Right lobe of liver (tissue), 6 donors: ENCODE results near the gene GSG1. TPM values are rescaled to one million over a fixed set of nuclear protein-coding genes. Genes with fewer than 3 reads are reported as not detected.

Experiments
- ATAC-seq, 4 donors: fragments of 200-7000 bp; cut with Tn5 transposase; one replicate each; pipeline ENCODE4 v1.9.1; 2020; ENCODE audit warnings: mild to moderate bottlenecking in 4 of 4, moderate library complexity in 4 of 4
- DNase-seq, 3 donors: peaks; one replicate each; pipeline ENCODE4 v3.0.0-alpha.2; 2020
- H3K27ac ChIP-seq, 3 donors: fragments of 200-600 bp; one replicate each; pipeline ENCODE4 v1.8.0; 2022
- H3K27me3 ChIP-seq, 2 donors: fragments of 200-600 bp; one replicate each; pipeline ENCODE4 v1.8.0; 2022
- H3K36me3 ChIP-seq, 4 donors: fragments of 200-600 bp; sonication (generic) in 1 of 4; one replicate each; pipeline versions ENCODE4 v1.5.1 to v1.8.0; 2017 to 2022; ENCODE audit warnings: control low read depth in 1 of 4
- H3K4me1 ChIP-seq, 4 donors: fragments of 200-600 bp; sonication (generic) in 1 of 4; one replicate each; pipeline versions ENCODE4 v1.5.1 to v1.8.0; 2017 to 2022; ENCODE audit warnings: control low read depth in 1 of 4
- H3K4me3 ChIP-seq, 3 donors: fragments of 200-600 bp; one replicate each; pipeline ENCODE4 v1.8.0; 2022
- H3K9me3 ChIP-seq, 4 donors: fragments of 200-600 bp; sonication (generic) in 1 of 4; one replicate each; pipeline versions ENCODE4 v1.5.1 to v1.8.0; 2017 to 2022; ENCODE audit warnings: control low read depth in 1 of 4
- POLR2A ChIP-seq: fragments of 450-650 bp; IDR thresholded peaks from one replicate; pipeline ENCODE4 v1.6.1; 2017; ENCODE audit warnings: antibody characterized with exemption, mild to moderate bottlenecking
- WGBS: methylation state at CpG from one replicate; pipeline ENCODE4 v1.1.6; 2018; ENCODE audit warnings: low coverage, low lambda C conversion rate; ENCODE audit not compliant: insufficient coverage; ENCODE audit errors: missing lambda C conversion rate; 5-methylcytosine and 5-hydroxymethylcytosine counted together
- intact Hi-C, 2 donors: fragments of 100-400 bp; cut with DNase I; formaldehyde crosslinking; loops; one replicate each; pipeline versions ENCODE4 v1.11.2 to v1.14.1; 2022
- total RNA-seq, 6 experiments: library from RNA; depleted of rRNA in 2 of 6; stranded (reverse); fragments of >200 nt in 2 of 6; fragmentation: NEBNext Ultra II Directional in 3 of 6; extraction: Animal tissue kit (Norgen Biotek cat#: 25700) in 3 of 6; gene quantifications; one replicate each; pipeline versions ENCODE4 v1.1.0 to v1.2.4, GENCODE V29; 2016 to 2023
- TF ChIP-seq, protein P1 (sequence below), 4 donors: fragments of 200-600 bp in 3 of 4; fragments of 450-650 bp in 1 of 4; IDR thresholded peaks; one replicate each; pipeline versions ENCODE4 v1.5.1 to v1.8.0; 2016 to 2022; ENCODE audit warnings: antibody characterized with exemption in 4 of 4, mild to moderate bottlenecking in 2 of 4
- donor health status: DM: no; HTN: yes; CAD: no.
- donor health status: DM: no; HTN: no; CAD: no.
- donor health status: DM: no; HTN: no; CAD: no.
- donor health status: DM: no; HTN: yes; CAD: no.
- donor health status: DM: no; HTN: yes; CAD: no.

Gene GSG1
- total RNA-seq, 6 experiments from 2014 or later: not detected

DNA sequence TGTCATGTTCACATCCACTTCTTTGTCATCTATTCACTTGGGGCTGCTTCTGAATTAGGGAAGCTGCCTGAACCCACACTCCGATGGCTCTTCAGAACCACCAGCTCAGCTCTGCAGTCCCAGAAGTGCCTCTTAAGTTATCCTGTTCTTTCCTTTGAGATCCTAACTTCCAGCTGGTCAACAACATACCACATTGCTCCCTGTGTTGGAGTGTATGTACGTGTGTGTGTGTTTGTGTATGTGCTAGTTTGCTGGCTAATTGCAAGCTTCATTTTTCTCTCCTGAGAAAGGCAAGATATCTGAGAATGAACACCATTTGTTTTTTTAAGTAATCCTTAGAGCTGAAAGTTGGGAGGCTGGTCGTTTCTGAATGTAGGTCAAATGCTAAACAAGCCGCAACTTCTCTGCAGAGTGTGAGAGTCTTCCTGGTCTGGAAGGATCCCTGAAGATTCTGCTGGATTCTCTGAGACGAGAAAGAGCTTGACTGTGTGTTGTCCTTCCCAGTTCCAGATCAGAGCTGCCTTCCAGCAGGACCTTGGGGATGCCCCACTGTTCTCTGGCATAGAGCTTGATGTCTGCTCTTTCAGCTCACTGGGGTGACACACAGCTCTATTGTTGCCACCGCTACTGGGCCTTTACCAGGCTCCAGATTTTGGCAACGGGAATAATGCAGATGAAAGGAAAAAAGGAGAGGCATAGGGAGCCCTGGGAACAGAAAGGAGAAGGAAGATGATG lies 839 bp downstream of the GSG1 start:
- peaks cover 0 to 13% (median 0%) of the 10 kb centered on the region in 4 donors for H3K4me1 ChIP-seq
- intact Hi-C loops: loop anchor here in 1 of 2 donors (10.0 kb wide), 1 partner anchor 102 kb away; no protein-coding TSS in a partner anchor

DNA sequence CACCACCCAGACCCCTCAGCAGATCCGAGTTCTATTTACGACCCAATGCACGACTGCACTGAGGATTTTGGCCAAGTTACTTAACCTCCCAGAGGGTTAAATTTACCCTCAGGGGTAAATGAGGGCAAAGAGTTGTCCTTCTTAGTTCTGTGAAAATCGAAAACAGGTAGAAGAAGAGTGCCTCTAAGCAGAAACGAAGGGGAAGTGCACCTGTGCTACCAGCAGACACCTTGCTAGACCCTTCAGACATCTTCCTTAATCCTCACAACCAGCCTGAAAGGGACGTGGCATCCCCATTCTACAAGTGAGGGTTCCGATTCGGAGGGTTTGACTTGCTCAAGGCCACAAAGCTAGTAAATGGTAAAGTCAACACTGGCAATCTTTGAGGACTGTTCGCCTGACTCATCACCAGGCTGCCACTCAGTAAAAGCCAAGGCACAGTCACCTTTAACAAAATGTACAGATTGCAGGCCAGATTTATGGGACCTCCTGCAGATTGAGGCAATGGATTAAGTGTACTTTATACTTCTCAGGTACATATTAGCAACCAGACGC lies 1.6 kb downstream of the GSG1 start:
- Histone ChIP-seq H3K27me3 (no peaks in the 10 kb centered on the region), H3K36me3 (no peaks in the 10 kb centered on the region), H3K27ac (peak overlapping the region; percentile 60 to 91 (median 60)), H3K9me3 (no peaks in the 10 kb centered on the region), H3K4me3 (peak overlapping the region in 2 of 3 donors; percentile 53 to 66), H3K4me1 (peaks cover 0 to 13% (median 0%) of the 10 kb centered on the region in 4 donors)
- WGBS: 41% methylated on average over 7 of the region's 10 CpGs
- DNase-seq: no peak
- ATAC-seq: no peak
- TF ChIP-seq, protein P1, sequence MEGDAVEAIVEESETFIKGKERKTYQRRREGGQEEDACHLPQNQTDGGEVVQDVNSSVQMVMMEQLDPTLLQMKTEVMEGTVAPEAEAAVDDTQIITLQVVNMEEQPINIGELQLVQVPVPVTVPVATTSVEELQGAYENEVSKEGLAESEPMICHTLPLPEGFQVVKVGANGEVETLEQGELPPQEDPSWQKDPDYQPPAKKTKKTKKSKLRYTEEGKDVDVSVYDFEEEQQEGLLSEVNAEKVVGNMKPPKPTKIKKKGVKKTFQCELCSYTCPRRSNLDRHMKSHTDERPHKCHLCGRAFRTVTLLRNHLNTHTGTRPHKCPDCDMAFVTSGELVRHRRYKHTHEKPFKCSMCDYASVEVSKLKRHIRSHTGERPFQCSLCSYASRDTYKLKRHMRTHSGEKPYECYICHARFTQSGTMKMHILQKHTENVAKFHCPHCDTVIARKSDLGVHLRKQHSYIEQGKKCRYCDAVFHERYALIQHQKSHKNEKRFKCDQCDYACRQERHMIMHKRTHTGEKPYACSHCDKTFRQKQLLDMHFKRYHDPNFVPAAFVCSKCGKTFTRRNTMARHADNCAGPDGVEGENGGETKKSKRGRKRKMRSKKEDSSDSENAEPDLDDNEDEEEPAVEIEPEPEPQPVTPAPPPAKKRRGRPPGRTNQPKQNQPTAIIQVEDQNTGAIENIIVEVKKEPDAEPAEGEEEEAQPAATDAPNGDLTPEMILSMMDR (IDR thresholded peaks at IDR 0.05): no peak
- intact Hi-C loops: loop anchor here in 1 of 2 donors (10.0 kb wide), 1 partner anchor 103 kb away; no protein-coding TSS in a partner anchor

More for the DNA sequence above, 839 bp downstream of the GSG1 start:
- Histone ChIP-seq H3K9me3 (no peaks in the 10 kb centered on the region), H3K27me3 (no peaks in the 10 kb centered on the region), H3K36me3 (no peaks in the 10 kb centered on the region), H3K27ac (no peak overlapping the region), H3K4me3 (no peak overlapping the region)
- WGBS: 57% methylated on average over 5 of the region's 7 CpGs
- TF ChIP-seq, protein P1 (IDR thresholded peaks at IDR 0.05): no peak
- TF ChIP-seq POLR2A: no peak
- DNase-seq: no peak
- ATAC-seq: no peak

DNA sequence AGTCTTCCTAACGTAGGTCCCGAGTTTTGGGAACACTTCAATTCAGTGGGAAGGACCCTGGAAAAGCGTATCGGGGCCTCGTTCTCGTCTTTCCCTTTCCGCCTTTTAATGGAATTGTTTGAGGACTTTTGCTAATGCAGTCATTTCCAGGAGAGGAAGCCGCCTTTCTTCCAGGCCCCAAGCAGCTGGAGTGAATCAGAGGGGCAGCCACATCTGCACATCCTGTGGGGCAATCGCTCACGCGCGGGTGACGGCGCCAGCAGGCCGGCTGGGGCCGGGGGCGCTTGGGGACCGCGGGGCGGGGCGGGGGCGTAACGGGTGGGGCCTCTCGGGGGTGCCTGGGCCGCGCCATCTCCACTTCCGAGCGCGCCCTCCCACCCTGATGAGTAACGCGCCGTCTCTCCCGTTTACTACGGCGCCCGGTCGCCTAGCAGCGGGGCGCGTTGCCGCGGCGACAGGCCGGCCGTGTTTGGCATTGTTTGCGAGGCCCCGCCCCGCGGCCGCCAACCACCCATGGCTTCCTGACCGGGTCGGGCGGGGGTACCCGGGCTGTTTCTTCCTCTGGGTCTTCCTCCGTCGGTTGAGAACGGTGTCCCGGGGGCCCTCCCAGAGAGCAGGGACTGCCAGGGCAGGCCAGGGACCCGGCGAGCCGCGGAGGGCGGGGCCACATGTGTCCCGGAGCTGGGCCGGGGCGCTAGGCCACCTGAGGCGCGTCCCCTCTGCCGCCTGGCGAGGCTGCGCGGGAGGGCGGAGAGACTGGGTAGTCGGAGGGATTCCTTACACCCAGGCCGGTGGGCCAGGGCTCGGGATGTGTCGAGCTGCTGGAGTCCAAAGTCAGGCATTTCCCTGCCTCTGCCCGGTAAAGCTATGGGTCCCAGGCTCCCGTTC lies 2.3 kb downstream of the GSG1 start:
- Histone ChIP-seq H3K27me3 (no peaks in the 10 kb centered on the region), H3K36me3 (no peaks in the 10 kb centered on the region), H3K9me3 (no peaks in the 10 kb centered on the region), H3K4me3 (peak overlapping the region; percentile 39 to 66 (median 53)), H3K4me1 (peaks cover 0 to 13% (median 0%) of the 10 kb centered on the region in 4 donors), H3K27ac (peak overlapping the region; percentile 60 to 91 (median 60))
- intact Hi-C loops: loop anchor here in 1 of 2 donors (10.0 kb wide), 1 partner anchor 104 kb away; no protein-coding TSS in a partner anchor
- WGBS: 4% methylated on average over 17 of the region's 79 CpGs
- ATAC-seq (peak; percentile 80 to 87 (median 86)), DNase-seq (peak; percentile 81 to 88 (median 88))
- TF ChIP-seq POLR2A: no peak
- TF ChIP-seq, protein P1 (IDR thresholded peaks at IDR 0.05): no peak

DNA sequence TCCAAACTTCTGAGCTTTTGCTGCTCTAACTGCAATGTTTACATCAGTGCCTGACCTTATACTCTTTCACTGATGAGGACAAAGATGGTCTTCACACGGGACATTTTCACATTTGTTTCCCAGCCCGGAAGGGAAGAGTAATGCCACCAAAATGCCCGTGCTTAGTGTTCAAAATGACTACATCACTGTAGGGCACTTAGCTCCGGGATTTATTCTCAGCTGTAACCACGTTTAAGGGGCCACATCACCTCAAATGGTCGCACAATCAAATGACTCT lies 2.9 kb downstream of the GSG1 start:
- ATAC-seq: no peak
- WGBS: 18% methylated on average over 6 of the region's 6 CpGs
- no peaks in the 10 kb centered on the region for H3K27me3 ChIP-seq
- peak overlapping the region in 2 of 3 donors; percentile 39 to 66 for H3K4me3 ChIP-seq
- H3K9me3 ChIP-seq: no peaks in the 10 kb centered on the region
- TF ChIP-seq, protein P1 (IDR thresholded peaks at IDR 0.05): no peak
- no peak for TF ChIP-seq POLR2A
- H3K27ac ChIP-seq: peak overlapping the region; percentile 60 to 91 (median 60)
- H3K36me3 ChIP-seq: no peaks in the 10 kb centered on the region
- peaks cover 0 to 13% (median 0%) of the 10 kb centered on the region in 4 donors for H3K4me1 ChIP-seq
- no peak for DNase-seq
- intact Hi-C loops: loop anchor here in 1 of 2 donors (10.0 kb wide), 1 partner anchor 104 kb away; no protein-coding TSS in a partner anchor
